HG02571 (cell line): ENCODE measurements around the gene MYMK.
"Not testable (repeated sequence)": the region's sequence is repeated elsewhere in the genome, so short reads cannot be mapped to it uniquely, and the experiment has no call there.

ENCODE experiments used
- ATAC-seq: cut with Tn5 transposase; IDR thresholded peaks from one replicate; pipeline ENCODE4 v1.9.1; 2021; ENCODE audit warnings: mild to moderate bottlenecking, moderate library complexity; ENCODE audit not compliant: unreplicated experiment

The MYMK gene

DNA sequence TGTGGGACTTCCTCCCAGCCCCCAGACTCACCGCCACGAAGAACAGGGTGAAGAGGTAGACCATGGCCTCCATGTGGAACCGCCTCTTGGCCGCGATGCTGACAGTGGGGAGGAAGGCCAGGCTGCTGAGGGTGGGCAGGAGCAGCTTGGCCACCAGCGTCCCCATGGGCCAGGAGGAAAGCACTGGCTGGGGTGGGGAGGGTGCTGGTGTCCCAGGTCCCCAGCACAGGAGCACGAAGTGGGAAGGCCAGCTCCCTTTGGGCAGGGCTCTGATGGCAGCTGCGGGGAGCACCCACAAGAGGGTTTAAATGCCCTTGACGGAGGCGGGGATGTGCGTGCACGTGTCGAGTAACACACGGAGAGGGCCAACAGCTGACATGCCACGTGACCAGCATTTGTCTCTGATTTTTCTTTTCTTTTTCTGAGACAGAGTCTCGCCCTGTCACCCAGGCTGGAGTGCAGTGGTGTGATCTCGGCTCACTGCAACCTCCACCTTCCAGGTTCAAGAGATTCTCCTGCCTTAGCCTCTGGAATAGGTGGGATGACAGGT is at the start of gene MYMK:
TSS of gene MYMK (minus strand) at position 281 of the 550 bp plus-strand sequence. CDS start at position 166, 115 bp downstream.
- no peak for ATAC-seq

GRCh38 chr9:133573791-133574515 is 49.2 kb upstream of the MYMK start:
- no peak for ATAC-seq

DNA sequence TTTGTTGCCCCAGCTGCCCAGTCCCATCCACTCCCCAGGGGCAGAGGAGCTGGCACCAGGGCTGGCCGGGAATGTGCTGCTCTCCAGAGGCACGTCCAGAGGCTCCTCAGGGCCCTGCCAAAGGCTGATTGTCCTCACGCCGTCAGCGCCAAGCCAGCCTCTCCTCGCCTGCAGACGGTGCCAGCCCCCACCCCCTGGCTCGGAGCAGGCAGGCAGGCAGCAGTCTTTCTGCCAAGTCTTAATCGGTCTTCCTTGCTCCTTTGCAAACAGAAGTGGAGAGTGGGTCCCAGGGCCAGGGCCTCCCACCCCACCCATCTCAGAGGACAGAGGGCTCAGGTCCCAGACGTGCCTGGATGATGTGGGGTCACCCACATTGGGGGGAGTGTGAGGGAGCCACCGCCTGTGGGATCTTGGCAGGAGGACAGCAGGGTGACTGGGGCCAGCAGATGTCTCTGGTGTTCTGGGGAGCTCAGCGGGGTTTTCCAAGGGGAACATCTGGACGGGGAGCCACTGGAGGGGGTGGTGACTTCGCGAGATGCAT is 48.1 kb upstream of the MYMK start:
- no peak for ATAC-seq

- ATAC-seq: no peak
These were observed 47.3 kb upstream of the MYMK start for GRCh38 chr9:133571896-133572595.

DNA sequence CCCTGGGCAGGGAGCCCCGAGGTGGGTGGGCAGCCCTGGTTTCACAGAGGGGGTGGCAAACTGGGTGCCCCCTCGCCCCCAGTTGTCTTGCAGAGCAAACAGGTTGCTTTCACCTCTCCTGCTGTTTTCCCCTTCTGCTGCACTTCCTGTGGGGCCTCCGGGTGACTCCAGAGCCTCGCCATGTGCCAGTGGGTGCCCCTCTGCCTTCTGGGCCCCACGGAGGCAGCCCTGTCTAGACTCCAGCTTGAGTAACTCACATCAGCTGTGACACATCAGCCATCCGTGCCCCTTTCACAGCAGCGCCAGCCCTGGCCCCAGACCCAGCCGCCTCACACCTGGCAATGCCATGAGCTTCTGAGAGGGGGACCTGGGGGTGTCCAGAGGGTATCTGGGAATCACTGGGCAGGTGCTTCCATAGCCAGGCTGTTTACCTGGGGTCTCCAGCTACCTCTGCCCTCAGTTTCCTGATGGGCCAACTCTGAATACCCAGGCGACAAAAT is 46.7 kb upstream of the MYMK start:
- no peak for ATAC-seq

DNA sequence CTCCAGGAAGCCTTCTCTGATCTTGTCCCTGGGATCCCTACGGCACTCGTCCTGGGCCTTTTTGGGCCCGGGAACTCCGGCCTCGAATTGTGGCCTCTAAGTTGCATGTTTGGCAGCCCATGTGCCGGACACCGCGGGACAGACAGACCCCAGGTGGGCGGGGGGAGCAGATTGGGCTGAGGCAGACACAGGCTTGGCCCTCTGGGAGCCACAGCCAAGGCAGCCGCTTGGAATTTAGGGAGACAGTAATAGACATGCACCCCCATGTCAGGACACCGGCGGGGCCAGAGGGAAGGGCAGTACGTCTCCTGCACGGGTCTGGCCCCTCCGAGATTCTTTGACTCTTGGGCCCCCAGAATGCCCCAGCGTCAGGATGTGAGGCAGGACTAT is 45.9 kb upstream of the MYMK start:
- no peak for ATAC-seq

DNA sequence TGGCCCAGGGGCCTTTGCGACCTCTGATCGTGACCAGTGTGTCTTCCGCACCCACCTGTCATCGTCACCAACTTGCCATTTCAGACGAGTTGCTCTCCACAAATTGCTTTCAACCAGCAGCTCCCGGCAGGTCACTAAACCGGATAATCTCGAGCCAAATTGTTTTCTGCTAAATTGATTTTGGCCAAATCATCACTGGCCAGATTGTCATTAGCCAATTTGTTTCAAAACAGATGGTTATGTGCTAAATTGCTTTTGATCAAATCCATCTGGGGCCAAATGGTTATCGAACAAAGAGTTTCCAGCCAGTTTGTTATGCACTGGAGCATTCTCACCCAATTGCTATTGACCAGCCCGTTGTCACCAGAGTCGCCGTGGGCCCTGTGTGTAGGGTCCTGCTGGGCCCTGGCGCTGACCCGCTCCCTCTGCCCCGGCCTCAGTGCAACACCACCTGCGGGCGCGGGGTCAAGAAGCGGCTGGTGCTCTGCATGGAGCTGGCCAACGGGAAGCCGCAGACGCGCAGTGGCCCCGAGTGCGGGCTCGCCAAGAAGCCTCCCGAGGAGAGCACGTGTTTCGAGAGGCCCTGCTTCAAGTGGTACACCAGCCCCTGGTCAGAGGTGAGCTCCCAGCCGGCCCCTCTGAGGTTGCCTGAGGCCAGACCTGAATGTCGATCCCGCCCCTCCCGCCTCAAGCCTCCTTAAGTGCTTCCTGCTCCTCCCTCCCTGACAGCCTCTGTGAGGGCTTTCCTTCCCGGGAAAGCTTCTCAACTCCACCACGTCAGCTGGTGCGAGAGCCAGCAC is 45.3 kb upstream of the MYMK start:
- no peak for ATAC-seq

- ATAC-seq: no peak
These were observed 44.5 kb upstream of the MYMK start for GRCh38 chr9:133569121-133569785.

DNA sequence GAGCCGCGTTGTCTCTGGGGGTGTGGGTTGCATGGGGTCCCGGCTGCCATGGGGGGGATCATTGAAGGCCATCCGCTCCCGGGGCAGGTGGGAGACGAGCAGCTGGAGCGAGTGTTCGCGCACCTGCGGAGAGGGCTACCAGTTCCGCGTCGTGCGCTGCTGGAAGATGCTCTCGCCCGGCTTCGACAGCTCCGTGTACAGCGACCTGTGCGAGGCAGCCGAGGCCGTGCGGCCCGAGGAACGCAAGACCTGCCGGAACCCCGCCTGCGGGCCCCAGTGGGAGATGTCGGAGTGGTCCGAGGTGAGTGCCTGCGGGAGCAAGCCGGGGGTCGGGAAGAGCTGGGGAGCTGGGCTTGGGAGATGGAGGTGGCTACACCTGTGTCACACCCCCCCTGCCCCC is 43.4 kb upstream of the MYMK start:
- ATAC-seq: no peak

DNA sequence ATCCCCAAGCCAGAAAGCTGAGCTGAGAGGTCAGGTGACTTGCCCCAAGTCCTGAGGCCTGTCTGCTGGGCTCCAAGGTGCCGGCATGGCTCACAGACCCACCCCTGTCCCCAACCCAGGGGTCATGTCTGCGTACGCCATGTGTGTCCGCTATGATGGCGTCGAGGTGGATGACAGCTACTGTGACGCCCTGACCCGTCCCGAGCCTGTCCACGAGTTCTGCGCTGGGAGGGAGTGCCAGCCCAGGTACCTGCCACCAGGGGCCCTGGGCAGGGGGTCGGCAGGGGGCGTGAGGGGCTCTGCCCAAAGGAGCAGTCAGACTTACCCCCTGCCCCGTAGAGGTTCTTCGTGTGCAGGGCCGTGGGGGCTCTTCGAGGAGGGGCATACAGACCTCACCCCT is 42.1 kb upstream of the MYMK start:
- ATAC-seq: no peak

GRCh38 chr9:133566382-133566781 is 41.6 kb upstream of the MYMK start:
- no peak for ATAC-seq

DNA sequence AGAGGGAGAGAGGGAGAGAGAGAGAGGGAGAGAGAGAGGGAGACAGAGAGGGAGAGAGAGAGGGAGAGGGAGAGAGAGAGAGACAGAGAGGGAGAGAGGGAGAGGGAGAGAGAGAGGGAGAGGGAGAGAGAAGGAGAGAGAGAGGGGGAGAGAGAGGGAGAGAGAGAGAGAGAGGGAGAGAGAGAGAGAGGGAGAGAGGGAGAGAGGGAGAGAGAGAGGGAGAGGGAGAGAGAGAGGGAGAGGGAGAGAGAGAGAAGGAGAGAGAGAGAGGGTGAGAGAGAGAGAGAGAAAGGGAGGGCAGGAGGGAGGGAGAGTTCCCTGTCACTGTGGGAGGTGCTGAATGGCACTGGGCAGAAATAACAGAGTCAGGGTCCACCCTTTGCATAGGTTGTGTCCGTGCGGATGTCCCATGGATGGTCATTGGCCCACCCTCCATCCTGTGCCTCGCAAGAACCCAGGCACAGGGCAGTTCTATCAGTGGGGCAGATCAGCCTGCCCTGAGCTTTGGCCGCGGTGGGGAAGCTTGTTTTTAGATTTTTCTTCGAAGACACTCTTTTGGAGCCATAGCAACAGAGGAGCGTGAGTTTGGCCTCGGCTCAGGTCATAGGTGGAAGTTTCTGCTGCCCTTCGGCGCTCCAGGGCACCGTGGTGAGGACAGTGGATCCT is 39.8 kb upstream of the MYMK start:
- no peak for ATAC-seq

DNA sequence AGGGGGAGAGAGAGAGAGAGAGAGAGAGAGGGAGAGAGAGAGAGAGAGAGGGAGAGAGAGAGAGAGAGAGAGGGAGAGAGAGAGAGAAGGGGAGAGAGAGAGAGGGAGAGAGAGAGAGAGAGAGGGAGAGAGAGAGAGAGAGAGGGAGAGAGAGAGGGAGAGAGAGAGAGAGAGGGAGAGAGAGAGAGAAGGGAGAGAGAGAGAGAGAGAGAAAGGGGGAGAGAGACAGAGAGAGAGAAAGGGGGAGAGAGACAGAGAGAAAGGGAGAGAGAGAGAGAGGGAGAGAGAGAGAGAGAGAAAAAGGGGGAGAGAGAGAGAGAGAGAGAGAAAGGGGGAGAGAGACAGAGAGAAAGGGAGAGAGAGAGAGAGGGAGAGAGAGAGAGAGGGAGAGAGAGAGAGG is 39.1 kb upstream of the MYMK start:
- not testable (repeated sequence) for ATAC-seq

DNA sequence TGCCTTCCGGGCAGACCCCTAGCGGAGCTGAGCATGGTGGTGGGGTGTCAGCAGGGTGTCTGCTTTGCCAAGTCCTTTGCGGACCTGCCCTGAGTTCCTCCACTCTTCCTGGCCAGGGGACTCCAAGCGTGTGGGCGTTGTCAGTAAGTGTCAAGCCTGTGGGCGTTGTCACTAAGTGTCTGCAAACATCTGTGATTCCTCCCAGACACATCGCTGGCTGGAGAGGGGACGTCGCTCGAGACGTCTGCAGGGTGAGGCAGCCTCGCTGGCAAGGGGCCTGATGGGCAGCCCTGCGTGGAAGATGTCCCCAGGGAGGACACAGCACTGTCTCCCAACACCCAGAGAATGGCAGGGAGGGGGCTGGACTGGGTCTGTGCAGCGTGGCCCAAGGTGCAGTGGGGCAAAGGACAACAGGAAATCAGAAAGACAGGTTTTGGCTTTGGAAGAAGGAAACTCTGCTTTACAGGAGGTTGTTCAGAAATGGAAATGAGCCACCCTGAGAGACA is 38.6 kb upstream of the MYMK start:
- no peak for ATAC-seq

GRCh38 chr9:133562611-133563290 is 38.0 kb upstream of the MYMK start:
- no peak for ATAC-seq

DNA sequence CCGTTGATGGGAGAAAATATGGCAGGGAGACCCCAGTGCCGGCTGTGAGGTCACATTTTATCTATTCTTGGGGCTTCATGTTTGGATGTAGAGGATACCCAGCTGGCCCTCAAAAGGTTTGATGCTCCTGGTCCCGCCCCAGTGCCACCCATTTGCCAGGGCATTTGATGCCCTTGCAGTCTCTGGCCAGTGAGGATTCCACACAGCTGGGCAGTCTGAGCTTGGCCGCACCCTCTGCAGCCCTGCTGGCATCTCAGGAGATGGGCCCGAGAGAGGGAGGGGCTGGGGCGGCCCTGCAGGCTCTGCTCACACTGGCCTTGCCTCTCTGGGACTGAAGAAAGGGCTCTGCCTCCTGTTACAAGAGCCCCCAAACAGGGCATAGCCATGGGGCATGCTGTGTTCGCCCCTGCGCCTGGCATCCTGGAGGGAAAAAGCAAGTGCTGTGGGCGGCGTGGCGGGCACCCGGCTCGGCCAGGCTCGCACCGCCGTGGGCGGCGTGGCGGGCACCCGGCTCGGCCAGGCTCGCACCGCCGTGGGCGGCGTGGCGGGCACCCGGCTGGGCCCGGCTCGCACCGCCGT is 37.3 kb upstream of the MYMK start:
- ATAC-seq: no peak

DNA sequence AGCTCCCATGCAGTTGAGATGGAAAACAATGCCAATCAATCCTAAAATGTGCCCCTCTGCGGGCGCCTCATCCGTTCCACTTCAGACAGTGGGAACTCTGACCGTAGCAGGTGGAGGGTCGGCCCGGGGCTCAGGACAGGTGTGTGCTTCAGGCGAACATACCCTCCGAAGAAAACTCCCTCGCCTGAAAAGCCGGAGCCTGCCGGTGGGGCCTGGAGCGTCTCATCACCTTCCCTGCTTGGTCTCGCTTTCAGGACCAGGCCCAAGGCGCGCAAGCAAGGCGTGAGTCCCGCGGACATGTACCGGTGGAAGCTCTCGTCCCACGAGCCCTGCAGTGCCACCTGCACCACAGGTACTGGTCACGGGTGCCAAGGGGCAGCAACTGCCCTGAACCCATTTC is 36.2 kb upstream of the MYMK start:
- no peak for ATAC-seq

DNA sequence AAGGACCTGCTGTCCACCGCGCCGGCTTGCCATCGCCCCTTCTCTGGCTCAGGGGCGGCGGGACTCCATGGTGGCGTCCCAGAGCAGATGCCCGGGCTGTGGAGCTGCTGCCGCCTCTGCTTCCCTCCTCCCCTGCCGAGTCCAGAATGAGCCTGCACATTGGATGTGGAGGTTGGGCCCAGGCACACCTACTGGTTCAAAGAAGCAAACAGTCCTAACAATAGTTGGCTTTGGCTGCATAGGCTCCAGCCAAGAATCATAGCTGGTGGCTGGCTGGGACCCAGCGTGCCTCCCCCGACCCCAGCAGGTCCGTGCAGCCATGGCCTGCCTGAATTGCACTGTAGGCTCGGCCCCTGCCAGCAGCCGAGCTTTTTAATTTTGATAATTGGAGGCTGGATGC is 35.6 kb upstream of the MYMK start:
- no peak for ATAC-seq
